ENCODE results near the gene AKT2.
A peak's percentile ranks its signal among the peaks of the same experiment; 100 is the strongest.

The AKT2 gene

DNA sequence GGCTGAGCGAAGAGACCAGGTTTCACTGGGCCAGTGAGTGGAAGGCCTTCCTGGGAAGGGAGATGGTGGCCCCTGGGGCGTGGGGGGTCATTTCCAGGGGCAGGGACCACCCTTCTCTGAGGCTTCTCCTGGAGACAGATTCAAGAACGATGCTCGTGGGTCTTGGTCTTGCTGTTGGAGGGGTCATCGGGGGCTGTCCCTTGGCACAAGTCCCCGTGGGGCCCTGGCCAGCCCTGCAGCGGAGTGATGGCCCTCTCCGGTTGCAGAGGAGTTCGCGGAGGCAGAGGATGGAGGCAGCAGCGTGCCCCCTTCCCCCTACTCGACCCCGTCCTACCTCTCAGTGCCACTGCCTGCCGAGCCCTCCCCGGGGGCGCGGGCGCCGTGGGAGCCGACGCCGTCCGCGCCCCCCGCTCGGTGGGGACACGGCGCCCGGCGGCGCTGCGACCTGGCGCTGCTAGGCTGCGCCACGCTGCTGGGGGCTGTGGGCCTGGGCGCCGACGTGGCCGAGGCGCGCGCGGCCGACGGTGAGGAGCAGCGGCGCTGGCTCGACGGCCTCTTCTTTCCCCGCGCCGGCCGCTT is 71.8 kb downstream of the AKT2 start:
- WGBS: 94% methylated on average over 53 of the region's 53 CpGs
- Histone ChIP-seq H3K27me3 (ENCODE audit: insufficient read depth, low read length) (peaks cover 17% of the 10 kb centered on the region), H3K9ac (ENCODE audit: low read depth, low read length) (no peak overlapping the region), H3K4me3 (ENCODE audit: low read length) (no peak overlapping the region), H3K27ac (ENCODE audit: low read depth, low read length) (no peak overlapping the region), H3K4me1 (ENCODE audit: insufficient read depth, low read length) (no peaks in the 10 kb centered on the region), H3K9me3 (ENCODE audit: insufficient read depth, low read depth, low read length) (no peaks in the 10 kb centered on the region), H3K36me3 (ENCODE audit: insufficient read depth, low read length) (0 out of 2 replicates have a peak, but pooled peaks cover 5% of the 10 kb centered on the region)

- Histone ChIP-seq H3K27me3 (ENCODE audit: insufficient read depth, low read length) (no peaks in the 10 kb centered on the region), H3K36me3 (ENCODE audit: insufficient read depth, low read length) (0 out of 2 replicates have a peak, but pooled peaks cover 5% of the 10 kb centered on the region), H3K9me3 (ENCODE audit: insufficient read depth, low read depth, low read length) (no peaks in the 10 kb centered on the region), H3K9ac (ENCODE audit: low read depth, low read length) (no peak overlapping the region), H3K4me1 (ENCODE audit: insufficient read depth, low read length) (no peaks in the 10 kb centered on the region), H3K27ac (ENCODE audit: low read depth, low read length) (no peak overlapping the region; the same call in 1 of the 2 replicates), H3K4me3 (ENCODE audit: low read length) (no peak overlapping the region)
- WGBS: 36% methylated on average over 5 of the region's 5 CpGs
These were observed 74.3 kb downstream of the AKT2 start for GRCh38 chr19:40210889-40211288.

DNA sequence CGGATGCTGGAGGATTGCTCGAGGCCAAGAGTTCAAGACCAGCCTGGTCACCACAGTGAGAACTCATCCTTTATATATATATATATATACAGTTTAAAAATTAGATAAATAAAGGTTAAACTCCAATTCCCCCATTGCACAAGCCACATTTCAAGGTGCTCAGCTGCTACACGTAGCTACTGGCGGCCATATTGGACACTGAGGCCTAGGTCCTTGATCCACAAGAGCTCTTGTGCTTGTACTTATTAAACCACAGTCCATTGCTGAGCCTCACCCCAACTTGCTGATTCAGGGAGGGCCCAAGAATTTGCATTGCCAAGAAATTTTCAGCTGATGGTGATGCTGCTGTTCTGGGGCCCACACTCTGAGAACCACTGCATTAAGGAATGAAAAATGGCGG is 76.5 kb downstream of the AKT2 start:
- no peaks in the 10 kb centered on the region for H3K9me3 ChIP-seq (ENCODE audit: insufficient read depth, low read depth, low read length)
- H3K36me3 ChIP-seq (ENCODE audit: insufficient read depth, low read length): 0 out of 2 replicates have a peak, but pooled peaks cover 5% of the 10 kb centered on the region
- no peak overlapping the region for H3K4me3 ChIP-seq (ENCODE audit: low read length)
- 91% methylated on average over 4 of the region's 5 CpGs for WGBS
- H3K4me1 ChIP-seq (ENCODE audit: insufficient read depth, low read length): no peaks in the 10 kb centered on the region
- H3K27me3 ChIP-seq (ENCODE audit: insufficient read depth, low read length): no peaks in the 10 kb centered on the region
- no peak overlapping the region for H3K9ac ChIP-seq (ENCODE audit: low read depth, low read length)
- no peak overlapping the region for H3K27ac ChIP-seq (ENCODE audit: low read depth, low read length)

DNA sequence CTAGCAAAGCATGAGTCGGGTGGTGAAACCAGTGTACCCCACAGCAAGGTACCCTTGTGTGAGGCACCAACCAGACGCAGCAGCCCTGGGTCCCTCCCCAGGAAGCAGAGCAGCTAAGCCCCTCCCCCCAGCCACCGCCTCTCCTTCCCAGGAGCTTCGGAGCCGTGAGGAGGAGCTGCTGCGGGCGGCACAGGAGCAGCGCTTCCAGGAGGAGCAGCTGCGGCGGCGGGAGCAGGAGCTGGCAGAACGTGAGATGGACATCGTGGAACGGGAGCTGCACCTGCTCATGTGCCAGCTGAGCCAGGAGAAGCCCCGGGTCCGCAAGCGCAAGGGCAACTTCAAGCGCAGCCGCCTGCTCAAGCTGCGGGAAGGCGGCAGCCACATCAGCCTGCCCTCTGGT is 79.4 kb downstream of the AKT2 start:
- H3K9ac ChIP-seq (ENCODE audit: low read depth, low read length): no peak overlapping the region
- 87% methylated on average over 21 of the region's 21 CpGs for WGBS
- H3K4me3 ChIP-seq (ENCODE audit: low read length): no peak overlapping the region
- no peak overlapping the region for H3K27ac ChIP-seq (ENCODE audit: low read depth, low read length)
- no peaks in the 10 kb centered on the region for H3K9me3 ChIP-seq (ENCODE audit: insufficient read depth, low read depth, low read length)
- no peaks in the 10 kb centered on the region for H3K27me3 ChIP-seq (ENCODE audit: insufficient read depth, low read length)
- H3K4me1 ChIP-seq (ENCODE audit: insufficient read depth, low read length): no peaks in the 10 kb centered on the region
- H3K36me3 ChIP-seq (ENCODE audit: insufficient read depth, low read length): peaks cover 13% of the 10 kb centered on the region

DNA sequence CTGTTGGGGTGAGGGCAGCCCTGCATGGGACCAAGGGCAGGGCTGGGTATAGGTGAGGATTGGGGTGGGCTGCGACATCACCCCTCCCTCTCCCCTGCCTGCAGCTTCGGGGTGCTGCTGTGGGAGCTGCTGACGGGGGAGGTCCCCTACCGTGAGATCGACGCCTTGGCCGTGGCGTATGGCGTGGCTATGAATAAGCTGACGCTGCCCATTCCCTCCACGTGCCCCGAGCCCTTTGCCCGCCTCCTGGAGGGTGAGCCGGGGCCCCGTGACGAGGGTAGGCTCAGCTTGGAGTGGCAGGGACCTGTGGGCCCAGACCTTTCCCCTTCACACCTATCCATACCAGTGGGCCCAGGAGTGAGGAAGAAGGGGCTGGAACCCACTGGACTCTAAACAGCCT is 80.8 kb downstream of the AKT2 start:
- H3K27me3 ChIP-seq (ENCODE audit: insufficient read depth, low read length): no peaks in the 10 kb centered on the region
- WGBS: 96% methylated on average over 16 of the region's 16 CpGs
- H3K4me3 ChIP-seq (ENCODE audit: low read length): no peak overlapping the region
- H3K9me3 ChIP-seq (ENCODE audit: insufficient read depth, low read depth, low read length): no peaks in the 10 kb centered on the region
- no peak overlapping the region for H3K27ac ChIP-seq (ENCODE audit: low read depth, low read length)
- no peaks in the 10 kb centered on the region for H3K4me1 ChIP-seq (ENCODE audit: insufficient read depth, low read length)
- no peak overlapping the region for H3K9ac ChIP-seq (ENCODE audit: low read depth, low read length)
- H3K36me3 ChIP-seq (ENCODE audit: insufficient read depth, low read length): peaks cover 13% of the 10 kb centered on the region

DNA sequence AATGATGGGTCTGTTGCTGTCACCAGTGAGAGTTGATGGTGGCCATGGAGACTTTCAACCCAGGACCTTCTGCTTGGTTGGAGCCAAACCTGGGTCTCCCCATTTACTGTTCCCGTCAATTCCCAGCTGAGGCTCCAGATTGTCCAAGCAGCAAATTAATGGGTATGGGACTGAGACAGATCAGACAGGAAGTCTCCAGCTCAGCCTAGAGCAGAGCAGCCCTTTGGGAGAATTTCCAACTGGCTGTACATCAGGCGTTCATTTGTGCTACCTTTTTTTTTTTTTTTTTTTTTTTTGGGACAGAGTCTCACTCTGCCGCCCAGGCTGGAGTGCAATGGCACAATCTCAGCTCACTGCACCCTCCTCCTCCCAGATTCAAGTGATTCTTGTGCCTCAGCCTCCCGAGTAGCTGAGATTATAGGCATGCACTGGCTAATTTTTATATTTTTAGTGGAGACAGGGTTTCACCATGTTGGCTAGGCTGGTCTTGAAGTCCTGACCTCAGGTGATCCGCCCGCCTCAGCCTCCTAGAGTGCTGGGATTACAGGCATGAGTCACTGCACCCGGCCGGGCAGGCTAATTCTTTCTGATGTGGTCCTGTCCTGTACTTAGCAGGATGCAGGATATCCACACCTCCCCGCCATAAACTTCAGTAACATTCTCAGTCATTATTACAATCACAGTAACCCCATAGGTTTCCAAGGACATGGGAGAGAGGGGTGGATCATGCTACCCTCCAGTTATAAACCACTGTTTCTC is 84.6 kb downstream of the AKT2 start:
- H3K4me1 ChIP-seq (ENCODE audit: insufficient read depth, low read length): no peaks in the 10 kb centered on the region
- no peak overlapping the region for H3K9ac ChIP-seq (ENCODE audit: low read depth, low read length)
- H3K4me3 ChIP-seq (ENCODE audit: low read length): no peak overlapping the region
- WGBS: 85% methylated on average over 9 of the region's 9 CpGs
- peaks cover 8% of the 10 kb centered on the region for H3K36me3 ChIP-seq (ENCODE audit: insufficient read depth, low read length)
- no peaks in the 10 kb centered on the region for H3K9me3 ChIP-seq (ENCODE audit: insufficient read depth, low read depth, low read length)
- H3K27ac ChIP-seq (ENCODE audit: low read depth, low read length): no peak overlapping the region
- H3K27me3 ChIP-seq (ENCODE audit: insufficient read depth, low read length): no peaks in the 10 kb centered on the region

GRCh38 chr19:40198272-40198990 is 86.7 kb downstream of the AKT2 start:
- WGBS: 97% methylated on average over 29 of the region's 29 CpGs

DNA sequence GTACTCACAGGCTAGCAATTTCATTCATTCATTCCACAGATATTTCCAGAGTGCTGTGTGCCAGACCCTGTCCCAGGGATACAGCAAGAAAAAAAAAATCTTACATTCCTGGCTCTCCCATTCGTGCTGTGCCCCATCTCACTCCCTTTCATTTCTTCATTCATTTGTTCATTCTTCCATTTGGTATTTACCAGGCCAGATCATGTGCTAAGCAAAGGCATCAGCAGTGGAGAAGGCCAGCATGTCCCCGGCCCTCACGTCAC is 91.6 kb downstream of the AKT2 start:
- Histone ChIP-seq H3K27ac (ENCODE audit: low read depth, low read length) (no peak overlapping the region), H3K36me3 (ENCODE audit: insufficient read depth, low read length) (no peaks in the 10 kb centered on the region), H3K4me3 (ENCODE audit: low read length) (no peak overlapping the region), H3K9ac (ENCODE audit: low read depth, low read length) (no peak overlapping the region), H3K4me1 (ENCODE audit: insufficient read depth, low read length) (no peaks in the 10 kb centered on the region), H3K9me3 (ENCODE audit: insufficient read depth, low read depth, low read length) (no peaks in the 10 kb centered on the region), H3K27me3 (ENCODE audit: insufficient read depth, low read length) (no peaks in the 10 kb centered on the region; the same call in 1 of the 2 replicates)
- WGBS: 86% methylated on average over 3 of the region's 3 CpGs

More at GRCh38 chr19:40198272-40198990, 86.7 kb downstream of the AKT2 start:
- Histone ChIP-seq H3K27ac (ENCODE audit: low read depth, low read length) (no peak overlapping the region), H3K9me3 (ENCODE audit: insufficient read depth, low read depth, low read length) (no peaks in the 10 kb centered on the region), H3K9ac (ENCODE audit: low read depth, low read length) (no peak overlapping the region), H3K36me3 (ENCODE audit: insufficient read depth, low read length) (peaks cover 7% of the 10 kb centered on the region), H3K27me3 (ENCODE audit: insufficient read depth, low read length) (no peaks in the 10 kb centered on the region), H3K4me1 (ENCODE audit: insufficient read depth, low read length) (no peaks in the 10 kb centered on the region), H3K4me3 (ENCODE audit: low read length) (no peak overlapping the region)

DNA sequence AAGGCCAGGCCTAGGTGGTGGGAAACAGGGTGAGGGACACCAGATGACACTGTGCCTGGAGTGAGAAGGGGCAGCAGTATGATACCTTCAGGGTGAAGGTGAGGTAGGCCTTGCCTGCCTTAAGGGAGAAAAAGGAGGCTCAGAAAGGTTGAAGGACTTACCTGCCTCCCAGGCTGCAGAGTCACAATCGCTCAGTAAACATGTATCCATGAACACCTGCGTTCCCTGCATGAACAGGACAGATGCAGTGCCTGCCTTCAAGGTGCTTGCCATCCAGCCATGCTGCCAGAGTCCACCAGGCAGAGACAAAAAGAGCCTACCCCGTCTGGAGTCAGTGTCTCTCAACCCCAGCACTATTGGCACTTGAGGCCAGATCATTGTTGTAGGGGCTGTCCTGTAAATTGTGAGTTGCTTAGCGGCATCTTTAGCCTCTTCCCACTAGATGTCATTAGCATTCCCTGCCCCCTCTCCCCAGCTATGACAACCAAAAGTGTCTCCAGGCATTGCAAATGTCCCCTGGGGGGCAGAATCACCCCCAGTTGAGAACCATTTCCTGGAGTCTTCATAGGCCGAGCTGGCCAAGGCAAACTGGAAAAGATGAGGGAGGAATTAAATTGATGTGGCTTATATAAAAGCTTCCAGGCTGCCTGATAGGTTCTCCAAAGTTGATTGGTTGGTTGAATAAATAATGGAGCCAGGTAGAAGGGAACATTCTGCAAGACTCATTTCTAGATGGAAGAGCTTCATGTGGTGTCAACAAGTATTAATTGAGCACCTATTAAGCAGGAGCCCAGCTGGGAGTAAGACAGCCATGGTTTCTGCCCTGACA is 92.2 kb downstream of the AKT2 start:
- Histone ChIP-seq H3K9ac (ENCODE audit: low read depth, low read length) (no peak overlapping the region), H3K4me3 (ENCODE audit: low read length) (peak overlapping the region; percentile 1; the same call in 1 of the 2 replicates), H3K4me1 (ENCODE audit: insufficient read depth, low read length) (no peaks in the 10 kb centered on the region), H3K9me3 (ENCODE audit: insufficient read depth, low read depth, low read length) (no peaks in the 10 kb centered on the region), H3K36me3 (ENCODE audit: insufficient read depth, low read length) (no peaks in the 10 kb centered on the region), H3K27ac (ENCODE audit: low read depth, low read length) (no peak overlapping the region), H3K27me3 (ENCODE audit: insufficient read depth, low read length) (no peaks in the 10 kb centered on the region; the same call in 1 of the 2 replicates)
- 48% methylated on average over 5 of the region's 5 CpGs for WGBS

GRCh38 chr19:40191836-40192646 is 93.1 kb downstream of the AKT2 start:
- Histone ChIP-seq H3K27me3 (ENCODE audit: insufficient read depth, low read length) (no peaks in the 10 kb centered on the region; the same call in 1 of the 2 replicates), H3K9ac (ENCODE audit: low read depth, low read length) (peak overlapping the region; percentile 57; the same call in 1 of the 2 replicates), H3K36me3 (ENCODE audit: insufficient read depth, low read length) (no peaks in the 10 kb centered on the region), H3K4me1 (ENCODE audit: insufficient read depth, low read length) (no peaks in the 10 kb centered on the region), H3K9me3 (ENCODE audit: insufficient read depth, low read depth, low read length) (no peaks in the 10 kb centered on the region), H3K27ac (ENCODE audit: low read depth, low read length) (no peak overlapping the region), H3K4me3 (ENCODE audit: low read length) (peak overlapping the region; percentile 81)
- WGBS: 22% methylated on average over 62 of the region's 62 CpGs
